Bronchial smooth muscle cell (primary cell): Measurements from ENCODE around the gene COPS3. TPM values are rescaled to one million over a fixed set of nuclear protein-coding genes. Genes with fewer than 3 reads are reported as not detected.

Source experiments
- total RNA-seq: library from RNA; depleted of rRNA; stranded (reverse); fragments of >200 nt; gene quantifications from 2 replicates; pipeline ENCODE4 v1.2.1, GENCODE V29; 2014

Gene COPS3
- 66.2 and 67.0 TPM in 2 replicates for total RNA-seq

DNA sequence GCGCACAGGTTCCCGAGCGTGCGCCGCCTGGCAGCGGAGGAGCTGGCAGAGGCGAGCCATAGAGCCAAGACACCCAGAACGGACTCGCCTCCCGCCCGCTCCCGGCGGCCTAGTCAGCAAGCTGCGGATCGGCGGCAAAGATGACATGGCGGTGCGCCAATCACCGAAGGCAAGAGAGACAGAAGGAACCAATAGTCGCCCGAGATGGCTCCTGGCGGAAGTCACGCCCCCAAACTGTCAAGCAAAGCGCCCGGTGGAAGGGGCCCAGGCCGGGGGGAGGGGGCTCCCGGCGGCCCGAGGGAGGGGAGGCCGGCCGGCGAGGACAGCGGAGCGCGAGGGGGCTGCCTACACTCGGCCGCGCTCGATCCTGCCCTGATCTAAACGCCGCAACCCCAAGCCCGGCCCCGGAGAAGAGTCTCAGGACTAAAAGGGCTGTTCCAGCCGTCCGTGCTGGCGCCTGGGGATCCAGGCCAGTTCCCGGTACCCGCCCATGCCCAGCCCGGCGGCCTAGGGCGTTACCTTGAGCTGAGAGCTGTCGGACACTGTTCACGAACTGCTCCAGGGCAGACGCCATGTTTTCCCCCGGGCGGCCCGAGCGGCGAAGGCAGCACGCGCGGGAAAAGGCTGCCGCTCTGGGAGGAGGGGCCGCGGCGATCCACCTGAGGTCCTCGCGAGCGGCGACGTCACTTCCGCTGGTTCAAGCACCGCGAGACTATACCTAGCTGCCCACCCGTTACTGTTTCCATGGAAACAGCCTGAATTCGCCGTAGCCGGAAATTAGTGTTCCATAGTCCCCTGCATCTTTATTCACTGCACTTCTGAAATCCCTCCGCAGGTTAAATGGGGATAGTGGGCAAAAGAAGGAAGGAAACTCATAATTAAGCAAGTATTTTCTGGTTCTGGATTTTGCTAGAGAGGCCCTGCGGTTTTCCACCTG lies at the start of gene COPS3:
COPS3 (minus strand) TSS at position 634 of the 937 bp plus-strand sequence; CDS start at position 574, 60 bp downstream.

DNA sequence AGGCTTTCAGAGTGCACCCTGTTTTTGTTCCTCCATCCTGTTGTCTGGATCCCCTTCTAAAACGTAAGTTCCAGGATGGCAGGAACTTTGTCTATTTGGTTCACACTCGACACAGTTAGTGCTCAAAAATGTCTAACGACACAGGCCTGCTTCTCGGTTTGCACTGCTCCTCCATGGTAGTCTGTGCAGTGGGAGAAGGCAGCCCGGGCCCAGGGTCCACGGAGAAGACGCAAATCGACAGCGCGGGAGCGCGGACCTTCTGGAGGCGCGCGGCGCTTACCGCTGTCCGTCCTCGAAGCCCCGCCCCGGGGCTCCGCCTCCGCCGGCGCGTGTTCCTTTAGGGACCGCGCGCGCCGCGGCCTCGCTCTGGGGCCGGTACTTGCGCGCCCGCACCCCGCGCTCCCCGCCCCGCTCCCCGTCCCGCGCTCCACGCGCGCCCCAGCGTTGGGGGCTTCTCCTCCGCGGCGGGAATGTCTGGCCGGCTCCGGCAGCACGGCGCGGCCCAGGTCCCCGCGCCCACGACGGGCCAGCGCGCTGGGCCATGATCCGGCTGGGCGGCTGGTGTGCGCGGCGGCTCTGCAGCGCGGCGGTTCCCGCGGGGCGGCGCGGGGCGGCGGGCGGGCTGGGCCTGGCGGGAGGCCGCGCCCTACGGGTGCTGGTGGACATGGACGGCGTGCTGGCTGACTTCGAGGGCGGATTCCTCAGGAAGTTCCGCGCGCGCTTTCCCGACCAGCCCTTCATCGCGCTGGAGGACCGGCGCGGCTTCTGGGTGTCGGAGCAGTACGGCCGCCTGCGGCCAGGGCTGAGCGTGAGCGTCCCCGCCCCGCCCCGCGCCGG lies 22.2 kb upstream of the COPS3 start, which contains the start of gene NT5M:
NT5M (plus strand) TSS at position 364 of the 837 bp plus-strand sequence; CDS start at position 542, 178 bp downstream.

DNA sequence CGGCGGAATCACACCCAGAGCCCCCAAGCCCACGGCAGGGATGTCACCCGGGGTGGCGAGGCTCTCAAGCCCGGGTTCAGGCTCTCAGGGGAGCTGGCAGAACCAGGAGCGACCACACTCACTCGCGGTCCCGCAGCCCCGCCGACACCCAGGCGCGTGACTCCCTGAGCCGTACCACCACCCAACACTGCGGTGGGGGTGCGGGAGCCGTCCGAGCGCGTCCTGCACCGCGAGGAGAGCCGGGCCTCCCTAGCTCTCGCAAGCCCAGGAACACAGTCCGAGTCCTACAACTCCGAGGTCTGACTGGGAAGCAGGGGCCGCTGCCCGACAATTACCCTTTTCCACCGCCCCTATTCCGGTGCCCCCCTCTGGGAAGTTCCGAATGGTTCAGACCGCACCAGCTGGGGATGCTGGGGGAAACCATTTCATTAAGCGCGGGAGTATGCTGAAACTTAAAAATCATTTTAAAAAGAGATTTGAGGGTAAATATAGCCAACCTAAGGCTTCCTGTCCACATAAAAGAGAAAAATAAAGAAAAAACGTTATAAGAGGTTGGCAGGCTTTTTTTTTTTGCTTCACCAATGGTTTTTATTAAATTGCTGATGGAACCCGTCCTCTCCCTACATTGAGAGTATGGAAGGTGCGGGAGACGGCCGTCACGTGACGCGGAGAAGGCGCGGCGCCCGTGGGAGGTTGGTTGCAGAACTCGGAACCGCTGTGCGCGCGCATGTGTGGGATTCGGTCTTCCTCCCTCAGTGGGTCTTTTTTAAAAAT lies 43.8 kb downstream of the COPS3 start, which contains the start of gene FLCN:
FLCN (minus strand) TSS at position 143 of the 774 bp plus-strand sequence. CDS start 9,031 bp downstream, outside the sequence.

DNA sequence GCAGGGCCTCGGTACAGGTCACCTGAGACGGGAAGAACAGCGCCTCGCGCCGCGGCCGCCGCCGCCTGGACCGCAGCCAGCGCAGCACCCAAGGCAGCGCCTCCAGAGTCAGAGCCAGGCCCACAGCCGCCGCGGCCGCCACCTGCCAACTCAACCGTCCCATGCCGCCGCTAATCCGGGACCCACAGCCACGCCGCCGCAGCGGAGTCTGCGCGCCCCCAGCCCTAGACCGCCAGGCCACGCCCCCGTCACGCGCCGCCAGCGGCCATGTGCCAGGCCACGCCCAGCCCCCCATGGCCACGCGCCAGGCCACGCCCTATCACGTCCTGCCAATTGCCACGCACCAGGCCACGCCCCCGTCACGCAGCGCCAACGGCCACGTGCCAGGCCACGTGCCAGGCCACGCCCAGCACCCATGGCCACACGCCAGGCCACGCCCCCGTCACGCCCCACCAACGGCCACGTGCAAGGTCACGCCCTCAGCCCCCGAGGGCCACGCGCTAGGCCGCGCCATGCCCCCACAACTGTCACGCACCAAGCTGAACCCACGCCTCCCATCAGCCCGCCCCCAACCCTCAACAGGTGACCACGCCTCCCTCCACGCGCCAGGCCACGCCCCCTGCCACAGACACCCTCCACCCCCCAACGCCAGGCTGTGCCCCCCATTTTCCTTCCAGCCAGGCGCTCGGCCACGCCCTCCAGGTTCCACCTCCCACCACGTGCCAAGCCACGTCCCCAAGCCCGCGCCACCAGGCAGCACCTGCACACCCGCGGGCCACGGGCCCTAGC lies 74.7 kb downstream of the COPS3 start, which contains the start of gene PLD6:
PLD6 (minus strand) TSS at position 210 of the 789 bp plus-strand sequence; CDS start at position 163, 47 bp downstream.

Other genes starting within 250 kb of the COPS3 start
- 73.4 and 99.5 TPM in 2 replicates for gene MPRIP, start 238.8 kb downstream of the COPS3 start, total RNA-seq
- gene PLD6, start 74.9 kb downstream of the COPS3 start, total RNA-seq = 1.9 and 2.4 TPM in 2 replicates
- 62.9 and 67.0 TPM in 2 replicates for gene FLCN, start 44.1 kb downstream of the COPS3 start, total RNA-seq
- 1.1 and 1.4 TPM in 2 replicates for gene NT5M, start 22.1 kb upstream of the COPS3 start, total RNA-seq
- 7.4 and 10.6 TPM in 2 replicates for gene MED9, start 195.8 kb upstream of the COPS3 start, total RNA-seq
- 0.43 and 0.79 TPM in 2 replicates for gene RASD1, start 215.1 kb upstream of the COPS3 start, total RNA-seq